Activated naive CD4-positive, alpha-beta T cell treated with Interleukin-2 at 50 U/mL for 16 hours (primary cell): ENCODE measurements around the gene SPATA3.

ENCODE experiments used
- DNase-seq: peaks from one replicate; pipeline ENCODE4 v3.0.0-alpha.2; 2020

The SPATA3 gene

DNA sequence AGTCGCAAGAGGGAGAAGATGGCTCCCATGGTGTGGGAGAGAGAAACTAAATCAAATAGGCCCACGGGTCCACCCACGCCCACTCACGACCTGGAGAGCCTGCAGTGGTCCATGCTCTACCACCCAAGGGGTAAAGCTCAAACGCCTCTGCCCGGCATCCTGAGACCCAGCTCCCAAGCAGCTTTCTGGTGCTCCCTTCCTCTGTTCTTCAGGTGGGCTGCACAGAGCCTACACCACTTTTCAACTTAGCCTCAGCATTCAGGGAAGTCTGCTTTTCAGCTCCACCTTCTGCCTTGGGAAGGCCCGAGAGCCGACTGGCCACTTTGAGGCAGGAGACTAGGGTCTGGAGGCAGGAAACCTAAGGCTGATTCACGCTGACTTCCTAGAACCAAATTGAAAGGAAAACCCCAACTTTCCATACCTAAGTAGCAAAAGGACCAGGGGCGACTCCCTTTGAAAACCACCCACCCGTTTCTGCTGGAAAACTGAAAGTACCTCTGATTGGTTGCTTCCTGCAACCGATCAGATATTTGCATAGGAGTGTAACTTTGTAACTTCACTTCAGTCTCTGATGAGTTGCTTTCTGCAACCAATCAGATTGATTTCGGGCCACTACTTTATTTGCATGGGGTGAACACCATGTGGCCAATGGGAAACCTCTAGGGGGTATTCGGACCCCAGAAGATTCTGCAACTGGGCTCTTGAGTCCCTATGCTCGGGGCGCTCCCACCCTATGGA is 26.8 kb upstream of the SPATA3 start:
- no peak for DNase-seq

GRCh38 chr2:230969659-230970015 is 26.3 kb upstream of the SPATA3 start:
- no peak for DNase-seq

DNA sequence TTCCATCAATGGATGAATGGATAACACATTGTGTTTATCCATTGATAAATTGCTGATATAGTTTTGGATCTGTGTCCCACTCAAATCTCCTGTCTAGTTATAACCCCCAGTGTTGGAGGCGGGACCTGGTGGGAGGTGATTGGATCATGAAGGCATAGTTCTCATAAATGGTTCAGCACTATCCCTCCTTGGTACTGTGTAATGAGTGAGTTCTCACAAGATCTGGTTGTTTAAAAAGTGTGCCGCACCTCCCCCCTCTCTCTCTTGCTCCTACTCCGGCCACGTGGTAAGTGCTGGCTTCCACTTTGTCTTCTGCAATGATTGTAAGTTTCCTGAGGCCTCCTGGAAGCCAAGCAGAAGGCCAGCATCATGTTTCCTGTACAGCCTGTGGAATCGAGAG is 23.9 kb upstream of the SPATA3 start:
- no peak for DNase-seq

DNA sequence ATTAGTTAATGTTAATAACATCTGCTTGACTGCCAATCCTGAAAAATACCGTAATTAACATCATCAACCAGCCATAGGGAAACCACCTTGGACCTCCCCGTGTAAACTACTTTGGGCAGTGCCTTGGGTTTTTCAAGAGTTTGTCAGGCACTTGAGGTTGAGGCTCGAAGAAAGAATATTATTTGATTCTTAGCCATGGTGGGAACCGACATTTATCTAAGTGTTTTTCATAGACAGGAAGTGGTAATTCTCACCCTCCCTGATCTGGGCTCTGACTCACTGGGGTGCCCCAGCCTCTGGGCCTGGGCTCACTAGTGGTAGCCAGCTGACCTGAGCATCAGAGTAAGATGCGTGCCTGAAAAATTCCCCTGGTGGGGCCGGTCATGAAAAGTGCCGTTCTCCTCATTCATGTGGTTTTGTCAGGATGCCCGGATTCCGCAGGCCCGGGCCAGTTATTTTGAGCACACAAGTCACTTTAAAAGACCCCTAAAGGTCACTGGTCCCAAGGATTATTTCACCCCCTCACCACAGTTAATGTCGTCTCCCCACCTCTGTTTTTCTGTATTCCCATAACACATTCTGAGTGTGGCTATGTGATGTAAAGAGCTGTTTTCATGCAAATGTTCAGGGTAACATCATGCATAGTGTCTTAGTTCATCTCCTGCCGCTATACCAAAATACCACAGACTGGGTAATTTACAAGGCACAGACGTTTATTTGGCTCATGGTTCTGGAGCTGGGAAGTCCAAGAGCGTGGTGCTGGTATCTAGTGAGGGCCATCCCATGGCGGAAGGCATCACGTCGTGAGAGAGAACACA is 21.6 kb upstream of the SPATA3 start:
- peak; percentile 80 for DNase-seq

- DNase-seq = no peak
Observed at GRCh38 chr2:230975927-230976326, 20.0 kb upstream of the SPATA3 start.

- no peak for DNase-seq
Observed at GRCh38 chr2:230976671-230977171, 19.2 kb upstream of the SPATA3 start.

DNA sequence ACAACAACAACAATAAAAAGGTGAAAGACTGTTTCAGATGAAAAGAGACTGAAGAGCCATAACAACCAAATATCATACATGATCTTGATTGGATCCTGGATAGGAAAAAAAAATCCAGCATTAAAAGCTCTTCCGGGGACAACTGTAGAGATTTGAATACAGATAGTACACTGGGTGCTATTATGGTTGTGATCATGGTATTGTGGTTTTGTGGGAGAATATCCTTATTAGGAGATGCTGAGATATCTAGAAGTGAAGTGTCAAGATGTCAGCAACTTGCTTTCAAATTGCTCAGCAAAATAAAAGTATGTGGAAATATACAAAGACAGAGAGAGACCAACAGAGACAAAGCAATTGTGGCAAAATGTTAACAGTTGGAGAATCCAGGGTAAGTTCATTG is 15.5 kb upstream of the SPATA3 start:
- no peak for DNase-seq

DNA sequence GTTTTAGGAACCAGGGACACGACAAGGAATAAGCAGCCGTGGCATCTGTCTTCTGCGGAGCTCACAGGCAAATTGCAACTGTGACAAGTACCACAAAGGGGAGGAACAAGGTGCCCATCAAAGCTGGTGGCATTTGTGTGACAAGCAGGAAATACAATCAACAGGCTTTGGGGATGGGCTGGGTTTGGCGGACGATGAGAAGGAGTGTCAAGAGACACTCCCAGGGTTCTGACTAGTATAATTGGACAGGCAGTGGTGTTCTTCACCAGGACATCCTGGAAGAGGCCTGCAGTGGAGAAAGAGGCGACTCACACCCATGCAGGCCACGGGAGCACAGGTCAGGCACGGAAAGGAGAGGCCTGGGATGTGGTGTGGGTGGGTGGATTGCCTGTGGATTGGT is 14.2 kb upstream of the SPATA3 start:
- DNase-seq = peak; percentile 27

DNA sequence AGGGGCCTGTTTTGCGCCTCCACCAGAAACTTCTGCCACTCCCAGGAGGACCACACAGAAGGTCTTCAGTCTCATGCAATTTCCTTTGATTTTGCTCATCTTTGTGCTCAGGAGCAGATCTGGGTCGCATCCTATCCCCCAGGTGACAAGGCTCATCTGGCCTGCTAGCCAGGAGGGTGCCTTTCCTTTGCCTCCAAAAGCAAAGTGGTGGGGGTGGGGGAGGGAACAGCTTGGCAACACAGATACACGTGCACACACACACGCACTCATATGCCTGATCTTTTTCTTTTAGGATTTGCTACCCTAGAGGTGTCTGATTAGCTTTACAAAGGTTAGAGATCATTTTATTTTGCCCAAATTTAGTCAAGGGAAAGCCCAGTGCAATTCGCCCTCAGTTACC is 13.8 kb upstream of the SPATA3 start:
- DNase-seq = no peak

- no peak for DNase-seq
Observed at GRCh38 chr2:230982528-230982927, 13.4 kb upstream of the SPATA3 start.

GRCh38 chr2:230983566-230983965 is 12.4 kb upstream of the SPATA3 start:
- DNase-seq = no peak

DNA sequence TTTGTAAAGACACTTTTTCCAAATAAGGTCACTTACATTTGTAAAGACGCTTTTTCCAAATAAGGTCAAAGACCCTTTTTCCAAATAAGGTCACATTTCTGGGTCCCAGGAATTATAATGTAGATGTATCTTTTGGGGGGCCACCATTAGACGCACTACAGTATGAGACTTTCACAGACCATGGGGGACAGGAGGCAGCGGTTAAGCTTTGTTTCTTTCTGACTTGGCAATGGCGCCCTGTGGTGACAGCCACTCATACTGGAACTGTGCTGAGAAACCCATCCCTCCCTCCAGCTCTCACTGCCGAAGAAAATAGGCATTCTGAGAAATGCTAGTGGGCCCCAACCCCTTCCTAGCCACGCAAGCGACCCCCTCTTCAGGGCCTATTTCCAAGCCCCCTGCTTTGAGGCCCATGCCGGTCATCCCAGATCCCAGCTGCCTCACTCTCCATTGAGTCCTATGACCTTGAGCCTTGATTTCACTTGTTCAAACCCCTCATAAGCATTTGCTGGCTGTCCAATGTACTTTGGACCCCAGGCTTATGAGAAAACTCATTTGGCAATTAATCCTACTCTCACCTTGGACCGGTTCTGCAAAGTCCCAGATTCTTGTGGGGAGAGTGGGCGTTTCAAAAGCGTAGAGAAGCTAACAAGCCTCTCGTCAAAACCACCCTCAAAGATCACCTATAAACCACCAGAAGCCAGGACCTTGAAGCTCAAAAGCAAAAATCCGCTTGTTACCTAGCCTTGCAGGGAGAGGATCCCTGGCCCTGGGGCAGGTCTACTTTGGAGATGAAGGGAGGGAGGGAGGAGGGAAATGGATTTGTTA is 11.3 kb upstream of the SPATA3 start:
- peak; percentile 73 for DNase-seq

DNA sequence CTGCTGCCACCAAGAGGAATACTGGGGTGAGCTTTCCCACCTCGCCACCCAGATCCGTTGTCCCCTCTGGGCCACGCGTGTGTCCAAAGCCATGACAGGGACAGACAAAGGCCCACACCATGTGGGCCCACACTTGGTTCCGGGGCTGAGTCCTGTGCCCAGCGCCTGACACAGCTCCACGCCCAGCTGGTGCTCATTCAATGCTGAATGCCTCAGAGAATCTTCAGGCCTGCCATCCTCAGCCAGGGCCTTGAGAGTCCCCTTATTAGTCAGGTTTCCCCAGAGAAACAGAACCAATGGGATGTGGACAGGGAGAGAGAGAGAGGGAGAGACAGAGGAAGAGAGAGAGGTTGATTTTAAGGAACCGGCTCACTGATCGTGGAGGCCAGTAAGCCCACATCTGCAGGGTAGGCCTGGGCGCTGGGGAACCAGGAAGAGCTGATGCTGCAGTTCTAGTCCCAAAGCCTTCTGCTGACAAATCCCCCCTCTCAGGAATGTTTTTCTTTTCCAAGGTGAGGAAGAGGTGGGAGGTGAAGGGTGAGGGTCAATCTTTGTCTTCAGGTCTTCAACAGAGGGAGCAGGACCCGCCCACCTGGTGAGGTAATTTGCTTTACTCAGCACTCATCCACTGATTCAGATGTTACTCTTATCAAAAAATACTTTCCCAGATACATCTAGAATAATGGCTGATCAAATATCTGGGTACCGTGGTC is 10.2 kb upstream of the SPATA3 start:
- DNase-seq = no peak

DNA sequence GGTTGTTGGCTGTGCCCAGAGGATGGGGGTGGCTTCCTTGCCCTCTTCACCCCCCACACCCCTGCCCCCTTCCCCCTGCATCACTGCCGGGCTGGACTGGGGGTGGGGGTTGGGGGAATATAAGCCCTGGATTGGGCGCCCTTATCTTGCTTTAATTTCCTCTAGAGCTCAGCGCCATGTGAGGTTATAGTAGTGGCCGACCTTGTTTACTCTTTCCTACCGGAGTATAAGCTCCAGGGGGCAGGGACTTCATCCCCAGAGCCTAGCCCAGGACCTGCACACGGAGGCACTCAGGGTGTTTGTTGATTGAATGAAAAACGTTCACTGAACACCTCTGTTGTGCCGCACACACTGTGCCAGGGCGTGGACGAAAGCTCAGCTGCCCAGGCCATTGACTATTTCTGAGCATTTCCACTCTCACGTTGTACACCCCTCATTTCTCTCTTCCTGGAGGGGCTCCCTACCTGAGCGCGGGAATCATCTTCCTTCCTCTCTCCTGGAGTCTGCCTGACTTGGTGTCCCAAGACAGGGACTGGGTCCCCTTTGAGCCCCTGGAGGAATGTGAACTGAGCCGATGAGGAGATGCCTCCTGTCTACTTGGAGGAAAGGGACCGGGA is 9.3 kb upstream of the SPATA3 start:
- DNase-seq = no peak

DNA sequence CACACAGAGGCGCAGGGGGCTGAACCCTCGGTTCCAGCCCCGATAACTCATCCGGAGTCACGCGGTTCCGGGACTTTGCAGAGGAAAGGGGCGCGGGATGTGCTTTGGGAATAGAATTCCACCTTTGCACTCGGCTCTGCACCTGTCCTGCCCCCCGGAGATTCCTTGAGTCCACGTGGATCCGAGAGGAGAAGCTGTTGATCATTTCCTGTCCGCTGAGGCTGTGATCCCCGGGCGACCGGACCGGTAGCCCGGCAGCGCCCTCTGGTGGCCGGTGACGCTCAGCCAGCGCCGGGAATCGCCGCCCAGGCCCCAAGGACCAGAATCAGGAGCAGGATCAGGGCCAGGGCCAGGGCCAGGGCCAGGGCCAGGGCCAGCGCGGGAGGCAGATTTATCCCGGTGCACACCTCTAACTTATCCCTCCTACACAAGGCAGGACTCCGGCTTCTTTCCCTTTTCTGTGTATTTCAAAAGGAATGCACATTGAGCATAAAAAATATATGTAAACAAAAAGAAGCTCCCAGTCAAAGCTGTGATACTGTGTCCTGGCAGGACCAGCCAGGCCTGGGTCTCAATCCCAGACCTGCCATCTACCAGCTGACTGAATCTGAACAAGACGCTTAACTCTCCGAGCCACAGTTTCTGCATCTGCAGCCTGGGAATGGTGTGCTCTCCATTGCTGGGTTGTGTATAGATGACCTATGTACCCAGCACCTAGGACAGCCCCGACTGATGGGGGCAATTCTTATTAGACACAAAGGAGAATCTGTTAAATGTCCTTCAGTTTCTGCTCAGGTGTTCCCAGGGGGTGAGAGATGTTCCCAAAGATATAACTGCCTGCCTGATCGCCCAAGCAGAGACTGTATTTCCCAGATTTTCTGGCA is 8.5 kb upstream of the SPATA3 start:
- DNase-seq = peak; percentile 80

- no peak for DNase-seq
Observed at GRCh38 chr2:230989731-230990130, 6.2 kb upstream of the SPATA3 start.

DNA sequence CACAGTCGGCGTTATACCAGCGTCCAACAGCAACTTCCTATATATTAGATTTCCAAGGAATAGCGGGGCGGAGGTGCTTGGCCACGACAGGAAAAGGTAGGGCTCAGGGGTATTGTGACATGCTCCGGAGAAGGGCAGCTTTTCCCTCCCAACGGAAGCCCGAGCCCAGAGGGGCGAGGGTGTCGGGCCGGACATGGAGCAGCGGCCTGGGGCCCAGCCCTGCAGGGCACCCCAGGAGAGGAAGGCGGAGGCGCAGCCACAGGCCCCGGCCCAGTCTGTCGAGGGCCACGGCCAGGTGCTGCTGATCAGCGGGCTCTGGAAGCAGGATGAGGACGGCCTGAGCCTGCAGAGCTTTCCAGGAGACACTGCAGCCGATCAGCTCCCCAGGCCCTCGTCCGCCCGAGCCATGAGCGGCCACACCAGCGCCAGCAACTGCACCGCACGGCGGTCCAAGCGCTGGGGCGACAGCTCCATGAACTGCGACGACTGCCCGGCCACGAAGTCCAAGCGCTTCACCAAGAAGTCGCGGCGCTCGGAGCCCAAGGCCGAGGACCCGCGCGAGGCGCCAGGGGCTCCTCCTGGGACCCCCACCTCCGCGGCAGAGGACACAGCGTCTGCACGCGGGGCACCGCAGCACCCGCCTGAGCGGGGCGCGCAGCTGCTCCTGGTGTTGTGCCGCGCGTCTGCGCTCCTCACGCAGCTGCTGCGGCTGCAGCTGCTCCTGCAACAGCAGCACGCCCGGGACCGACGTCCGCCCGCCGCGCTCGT is 5.6 kb upstream of the SPATA3 start:
- DNase-seq = no peak

DNA sequence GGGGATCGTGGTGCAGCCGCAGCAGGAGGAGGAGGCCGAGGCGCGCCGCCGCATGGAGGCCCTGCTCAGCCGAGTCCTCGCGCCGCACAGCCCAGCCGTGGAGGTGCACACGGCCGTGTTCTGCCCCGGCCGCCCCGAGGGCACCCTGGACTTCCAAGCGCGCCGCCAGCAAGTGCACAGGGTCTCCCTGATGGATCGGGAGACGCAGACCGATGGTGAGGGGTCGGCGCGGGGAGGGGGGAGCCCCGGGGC is 5.1 kb upstream of the SPATA3 start:
- DNase-seq = no peak

DNA sequence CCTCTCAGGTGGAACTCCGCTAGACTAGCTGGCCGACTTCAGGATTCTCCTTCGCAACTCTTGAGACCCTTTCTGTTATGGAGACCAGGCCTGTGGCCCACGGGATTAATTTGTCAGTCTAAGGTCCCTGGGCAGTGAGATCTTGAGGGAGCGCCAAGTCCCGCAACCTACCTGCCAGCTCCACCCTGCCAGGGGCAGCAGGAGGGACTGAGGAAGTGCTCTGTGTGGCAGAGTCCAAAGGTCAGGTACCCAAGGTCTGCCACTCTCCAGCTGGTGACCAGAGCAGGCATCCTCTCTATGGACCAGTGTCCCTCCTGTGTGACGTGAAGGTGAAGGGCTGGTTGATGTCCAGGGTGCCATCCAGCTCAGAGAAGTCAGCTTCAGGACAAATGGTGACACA is 4.3 kb upstream of the SPATA3 start:
- DNase-seq = no peak

GRCh38 chr2:230996661-230997060 is 740 bp downstream of the SPATA3 start:
- no peak for DNase-seq

GRCh38 chr2:230998882-230999281 is 3.0 kb downstream of the SPATA3 start:
- DNase-seq = no peak
